Measurements from ENCODE around the gene TBC1D22A. TPM values are rescaled to one million over a fixed set of nuclear protein-coding genes. Genes with fewer than 3 reads are reported as not detected.

The TBC1D22A gene
- total and polyA plus RNA-seq, 4 donors: 4.1 to 12.4 (median 8.4) TPM

DNA sequence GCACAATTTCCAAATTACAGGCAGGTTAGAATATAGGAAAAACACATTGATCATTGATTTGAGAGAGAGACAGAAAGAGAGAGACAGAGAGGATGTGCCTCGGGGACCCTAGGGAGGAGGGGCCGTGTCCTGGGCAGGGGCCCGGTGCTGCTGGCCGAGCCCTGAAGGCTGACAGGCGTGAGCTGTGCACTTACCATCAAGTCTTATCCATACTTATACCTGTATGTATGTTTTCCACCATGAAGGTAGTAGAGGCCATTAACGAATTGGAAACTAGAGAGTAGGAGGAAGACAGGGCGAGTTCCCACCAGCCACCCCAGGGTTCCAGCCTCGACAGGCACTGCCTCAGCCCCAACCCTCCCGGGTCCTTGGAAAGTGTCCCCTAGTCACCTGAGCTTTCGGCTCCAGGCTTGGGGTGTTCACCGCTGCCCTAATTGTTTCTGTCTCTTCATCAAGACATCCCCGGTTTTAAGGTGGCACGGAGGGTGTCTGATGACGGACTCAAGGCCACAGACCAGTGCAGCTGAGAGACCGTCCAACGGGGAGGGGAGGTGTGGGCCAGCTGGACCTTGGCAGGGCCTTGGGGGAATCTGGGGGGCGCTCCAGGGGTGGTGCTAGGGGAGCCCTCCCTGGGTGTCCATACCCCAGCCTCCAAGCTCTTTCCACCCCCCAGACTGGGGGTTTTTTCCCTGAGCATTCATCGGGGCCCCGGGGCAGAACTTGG, 431.3 kb downstream of the TBC1D22A start (continued):
- no peak for TF ChIP-seq MAX (IDR thresholded peaks at IDR 0.05)

GRCh38 chr22:47194476-47195155, 432.2 kb downstream of the TBC1D22A start:
- no peaks in the 10 kb centered on the region for H3K36me3 ChIP-seq (ENCODE audit: control insufficient read depth in 4 of 4, insufficient read depth in 3 of 4, low read depth in 1 of 4, low read length in 3 of 4)
- WGBS: 94% methylated on average over 6 of the region's 6 CpGs
- no peak for TF ChIP-seq GABPA (IDR thresholded peaks at IDR 0.05 in 1 of 2, conservative IDR thresholded peaks at IDR 0.05 in 1 of 2)
- TF ChIP-seq SP1 (IDR thresholded peaks at IDR 0.05): no peak
- TF ChIP-seq, protein P1, sequence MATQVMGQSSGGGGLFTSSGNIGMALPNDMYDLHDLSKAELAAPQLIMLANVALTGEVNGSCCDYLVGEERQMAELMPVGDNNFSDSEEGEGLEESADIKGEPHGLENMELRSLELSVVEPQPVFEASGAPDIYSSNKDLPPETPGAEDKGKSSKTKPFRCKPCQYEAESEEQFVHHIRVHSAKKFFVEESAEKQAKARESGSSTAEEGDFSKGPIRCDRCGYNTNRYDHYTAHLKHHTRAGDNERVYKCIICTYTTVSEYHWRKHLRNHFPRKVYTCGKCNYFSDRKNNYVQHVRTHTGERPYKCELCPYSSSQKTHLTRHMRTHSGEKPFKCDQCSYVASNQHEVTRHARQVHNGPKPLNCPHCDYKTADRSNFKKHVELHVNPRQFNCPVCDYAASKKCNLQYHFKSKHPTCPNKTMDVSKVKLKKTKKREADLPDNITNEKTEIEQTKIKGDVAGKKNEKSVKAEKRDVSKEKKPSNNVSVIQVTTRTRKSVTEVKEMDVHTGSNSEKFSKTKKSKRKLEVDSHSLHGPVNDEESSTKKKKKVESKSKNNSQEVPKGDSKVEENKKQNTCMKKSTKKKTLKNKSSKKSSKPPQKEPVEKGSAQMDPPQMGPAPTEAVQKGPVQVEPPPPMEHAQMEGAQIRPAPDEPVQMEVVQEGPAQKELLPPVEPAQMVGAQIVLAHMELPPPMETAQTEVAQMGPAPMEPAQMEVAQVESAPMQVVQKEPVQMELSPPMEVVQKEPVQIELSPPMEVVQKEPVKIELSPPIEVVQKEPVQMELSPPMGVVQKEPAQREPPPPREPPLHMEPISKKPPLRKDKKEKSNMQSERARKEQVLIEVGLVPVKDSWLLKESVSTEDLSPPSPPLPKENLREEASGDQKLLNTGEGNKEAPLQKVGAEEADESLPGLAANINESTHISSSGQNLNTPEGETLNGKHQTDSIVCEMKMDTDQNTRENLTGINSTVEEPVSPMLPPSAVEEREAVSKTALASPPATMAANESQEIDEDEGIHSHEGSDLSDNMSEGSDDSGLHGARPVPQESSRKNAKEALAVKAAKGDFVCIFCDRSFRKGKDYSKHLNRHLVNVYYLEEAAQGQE (IDR thresholded peaks at IDR 0.05): no peak
- H3K9ac ChIP-seq (ENCODE audit: low read depth in 1 of 2, low read length in 2 of 2): no peak overlapping the region
- no peaks in the 10 kb centered on the region for H3K9me3 ChIP-seq (ENCODE audit: control insufficient read depth in 4 of 4, low read length in 3 of 4)
- H3K4me1 ChIP-seq (ENCODE audit: control insufficient read depth in 4 of 4, insufficient read depth in 4 of 4, low read length in 3 of 4): peaks cover 0 to 9% (median 3%) of the 10 kb centered on the region in 4 donors
- H3K27me3 ChIP-seq (ENCODE audit: control insufficient read depth in 4 of 4, insufficient read depth in 4 of 4, low read length in 3 of 4): no peaks in the 10 kb centered on the region
- no peak overlapping the region for H3K4me3 ChIP-seq (ENCODE audit: low read depth in 1 of 3, low read length in 3 of 3)
- no peak overlapping the region for H3K27ac ChIP-seq (ENCODE audit: low read depth in 1 of 2, low read length in 2 of 2)
- no peak for DNase-seq (ENCODE audit: low spot score)

DNA sequence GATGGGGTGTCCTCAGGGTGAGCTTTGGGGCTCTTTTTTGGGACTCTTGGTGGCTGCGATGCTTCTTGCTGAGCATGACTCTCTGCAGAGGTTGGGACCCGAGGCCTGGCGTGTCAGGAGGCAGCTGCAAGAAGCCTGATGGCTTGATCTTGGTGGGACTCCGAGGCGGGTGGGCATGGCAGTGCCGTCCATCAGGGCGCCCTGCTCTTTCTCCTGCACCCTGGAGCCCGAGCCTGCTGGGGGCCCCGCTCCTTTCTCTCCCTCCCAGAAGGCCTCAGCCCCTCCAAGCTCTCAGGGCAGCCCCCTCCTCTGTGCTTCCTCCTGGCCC, 432.7 kb downstream of the TBC1D22A start:
- Histone ChIP-seq H3K27ac (ENCODE audit: low read depth in 1 of 2, low read length in 2 of 2) (no peak overlapping the region), H3K9me3 (ENCODE audit: control insufficient read depth in 4 of 4, low read length in 3 of 4) (no peaks in the 10 kb centered on the region), H3K4me3 (ENCODE audit: low read depth in 1 of 3, low read length in 3 of 3) (no peak overlapping the region), H3K27me3 (ENCODE audit: control insufficient read depth in 4 of 4, insufficient read depth in 4 of 4, low read length in 3 of 4) (no peaks in the 10 kb centered on the region), H3K36me3 (ENCODE audit: control insufficient read depth in 4 of 4, insufficient read depth in 3 of 4, low read depth in 1 of 4, low read length in 3 of 4) (no peaks in the 10 kb centered on the region), H3K4me1 (ENCODE audit: control insufficient read depth in 4 of 4, insufficient read depth in 4 of 4, low read length in 3 of 4) (peaks cover 0 to 9% (median 3%) of the 10 kb centered on the region in 4 donors), H3K9ac (ENCODE audit: low read depth in 1 of 2, low read length in 2 of 2) (no peak overlapping the region)
- DNase-seq (ENCODE audit: low spot score): peak; percentile 21
- 92% methylated on average over 9 of the region's 9 CpGs for WGBS
- TF ChIP-seq FOXA2 (IDR thresholded peaks at IDR 0.05) (no peak), EGR1 (IDR thresholded peaks at IDR 0.05; ENCODE audit: low read depth in 2 of 2) (no peak), CTCF (IDR thresholded peaks at IDR 0.05; ENCODE audit: low read depth, low read length, missing input control) (no peak), ATF3 (IDR thresholded peaks at IDR 0.05) (no peak), GABPA (IDR thresholded peaks at IDR 0.05 in 1 of 2, conservative IDR thresholded peaks at IDR 0.05 in 1 of 2) (no peak), NR2F2 (IDR thresholded peaks at IDR 0.05) (no peak), SP1 (IDR thresholded peaks at IDR 0.05) (no peak), MAX (IDR thresholded peaks at IDR 0.05) (no peak), HNF4A (conservative IDR thresholded peaks at IDR 0.05) (no peak), JUND (IDR thresholded peaks at IDR 0.05) (no peak), TAF1 (conservative IDR thresholded peaks at IDR 0.05) (no peak), RXRA (IDR thresholded peaks at IDR 0.05) (no peak)
